Hepatocyte (in vitro differentiated cells): Measurements from ENCODE around the gene OXSR1.

ENCODE experiments used
- CTCF ChIP-seq: fragments of 200-600 bp; sonication (generic); IDR thresholded peaks from 2 replicates; pipeline ENCODE4 v1.5.1; 2016; ENCODE audit warnings: antibody characterized with exemption, mild to moderate bottlenecking; ENCODE audit not compliant: poor library complexity
- EZH2 ChIP-seq: fragments of 200-600 bp; sonication (generic); IDR thresholded peaks from 2 replicates; pipeline ENCODE4 v1.6.1; 2016; ENCODE audit warnings: antibody characterized with exemption, mild to moderate bottlenecking, borderline replicate concordance

- TF ChIP-seq CTCF (no peak), EZH2 (no peak)
These were observed 518 bp downstream of the OXSR1 start for GRCh38 chr3:38165722-38166387.
